HEK293 (cell line): ENCODE results near the gene LRRC26.

Source experiments
- CTCF ChIA-PET: fragments of 350-600 bp; formaldehyde crosslinking; extraction: SDS; loops from one replicate; lab custom pipeline; 2021; ENCODE audit warnings: antibody characterized with exemption; lab: Yijun Ruan, JAX
- POLR2A ChIA-PET: fragments of 300-600 bp; formaldehyde crosslinking; extraction: SDS; loops from one replicate; lab custom pipeline; 2020; ENCODE audit warnings: antibody characterized with exemption, inconsistent platforms; lab: Yijun Ruan, JAX
- H3K27ac ChIP-seq: fragments of 200-500 bp; sonication (Bioruptor generic); 2 replicates; pipeline ENCODE4 v1.5.1; 2014; ENCODE audit warnings: low read depth, low read length, control low read depth, inconsistent platforms; ENCODE audit errors: extremely low read depth
- H3K36me3 ChIP-seq, 2 experiments: fragments of 200-500 bp in 1 of 2; sonication (Bioruptor generic) in 1 of 2; 1 replicate in 1 of 2; 2 replicates in 1 of 2; pipeline ENCODE4 v1.5.1; 2014 to 2017; ENCODE audit warnings: inconsistent platforms in 2 of 2, low read length in 2 of 2; ENCODE audit not compliant: control insufficient read depth in 2 of 2, insufficient read depth in 1 of 2
- H3K4me1 ChIP-seq: fragments of 200-500 bp; sonication (Bioruptor generic); 2 replicates; pipeline ENCODE4 v1.5.1; 2014; ENCODE audit warnings: mild to moderate bottlenecking, low read length, inconsistent platforms; ENCODE audit not compliant: control insufficient read depth, insufficient read depth
- H3K4me3 ChIP-seq: 2 replicates; pipeline ENCODE4 v1.5.1; 2011; ENCODE audit warnings: low read depth, mild to moderate bottlenecking, control low read depth, low read length, moderate library complexity
- H3K9me3 ChIP-seq: fragments of 200-500 bp; sonication (Bioruptor generic); 2 replicates; pipeline ENCODE4 v1.5.1; 2014; ENCODE audit warnings: low read depth, low read length, inconsistent platforms; ENCODE audit not compliant: control insufficient read depth, insufficient read depth
- GLIS1 ChIP-seq: fragments of 450-650 bp; formaldehyde crosslinking; IDR thresholded peaks from 2 replicates; pipeline ENCODE4 v1.5.1; 2016; ENCODE audit warnings: missing biosample characterization, missing genetic modification characterization
- KLF1 ChIP-seq: fragments of 450-650 bp; formaldehyde crosslinking; IDR thresholded peaks from 2 replicates; pipeline ENCODE4 v1.5.1; 2016; ENCODE audit warnings: missing biosample characterization, missing genetic modification characterization
- KLF8 ChIP-seq: fragments of 450-650 bp; formaldehyde crosslinking; IDR thresholded peaks from 2 replicates; pipeline ENCODE4 v1.5.1; 2016; ENCODE audit warnings: missing biosample characterization, missing genetic modification characterization
- PRDM1 ChIP-seq: fragments of 450-650 bp; formaldehyde crosslinking; IDR thresholded peaks from 2 replicates; pipeline ENCODE4; 2016; ENCODE audit warnings: missing biosample characterization, missing genetic modification characterization
- PRDM10 ChIP-seq: fragments of 450-650 bp; formaldehyde crosslinking; IDR thresholded peaks from 2 replicates; pipeline ENCODE4 v1.5.1; 2016; ENCODE audit warnings: missing biosample characterization, missing genetic modification characterization
- REST ChIP-seq: fragments of 450-650 bp; formaldehyde crosslinking; IDR thresholded peaks from 2 replicates; pipeline ENCODE4 v1.5.1; 2016; ENCODE audit warnings: missing biosample characterization, missing genetic modification characterization
- SETDB1 ChIP-seq: IDR thresholded peaks from one replicate; pipeline ENCODE4 v1.6.1; 2017; ENCODE audit warnings: mild to moderate bottlenecking, low read length, moderate library complexity, mixed read lengths; ENCODE audit not compliant: insufficient read length
- YY2 ChIP-seq: fragments of 450-650 bp; formaldehyde crosslinking; IDR thresholded peaks from 2 replicates; pipeline ENCODE4 v1.5.1; 2016; ENCODE audit warnings: missing biosample characterization, missing genetic modification characterization
- ZBTB11 ChIP-seq: fragments of 450-650 bp; formaldehyde crosslinking; conservative IDR thresholded peaks from 2 replicates; pipeline ENCODE4 v1.5.1; 2016; ENCODE audit warnings: low read depth, missing biosample characterization, missing genetic modification characterization
- ZNF114 ChIP-seq: fragments of 450-650 bp; formaldehyde crosslinking; IDR thresholded peaks from 2 replicates; pipeline ENCODE4 v1.5.0; 2017; ENCODE audit warnings: missing biosample characterization, missing genetic modification characterization
- ZNF2 ChIP-seq: fragments of 450-650 bp; formaldehyde crosslinking; IDR thresholded peaks from 2 replicates; pipeline ENCODE4 v1.5.1; 2016; ENCODE audit warnings: missing biosample characterization, missing genetic modification characterization
- ZNF335 ChIP-seq: fragments of 450-650 bp; formaldehyde crosslinking; conservative IDR thresholded peaks from 2 replicates; pipeline ENCODE4 v1.5.1; 2016; ENCODE audit warnings: missing biosample characterization, missing genetic modification characterization
- ZNF341 ChIP-seq: fragments of 450-650 bp; formaldehyde crosslinking; IDR thresholded peaks from 2 replicates; pipeline ENCODE4; 2016; ENCODE audit warnings: low read depth, missing biosample characterization, missing genetic modification characterization
- ZNF394 ChIP-seq: fragments of 450-650 bp; formaldehyde crosslinking; IDR thresholded peaks from 2 replicates; pipeline ENCODE4 v1.5.1; 2016; ENCODE audit warnings: missing biosample characterization, missing genetic modification characterization, mild to moderate bottlenecking, moderate library complexity, borderline replicate concordance
- ZNF416 ChIP-seq: fragments of 450-650 bp; formaldehyde crosslinking; IDR thresholded peaks from 2 replicates; pipeline ENCODE4 v1.5.1; 2016; ENCODE audit warnings: missing biosample characterization, missing genetic modification characterization
- ZNF580 ChIP-seq: fragments of 450-650 bp; formaldehyde crosslinking; IDR thresholded peaks from 2 replicates; pipeline ENCODE4 v1.5.1; 2016; ENCODE audit warnings: missing biosample characterization, missing genetic modification characterization
- ZNF600 ChIP-seq: fragments of 450-650 bp; formaldehyde crosslinking; IDR thresholded peaks from 2 replicates; pipeline ENCODE4 v1.5.1; 2016; ENCODE audit warnings: missing biosample characterization, missing genetic modification characterization
- ZNF658 ChIP-seq: fragments of 450-650 bp; formaldehyde crosslinking; IDR thresholded peaks from 2 replicates; pipeline ENCODE4; 2016; ENCODE audit warnings: missing biosample characterization, missing genetic modification characterization
- ZNF660 ChIP-seq: fragments of 450-650 bp; IDR thresholded peaks from 2 replicates; pipeline ENCODE4 v1.5.1; 2018; ENCODE audit warnings: missing biosample characterization, mild to moderate bottlenecking, missing genetic modification characterization
- ZNF704 ChIP-seq: fragments of 450-650 bp; formaldehyde crosslinking; IDR thresholded peaks from 2 replicates; pipeline ENCODE4 v1.5.1; 2016; ENCODE audit warnings: missing biosample characterization, missing genetic modification characterization
- ZNF76 ChIP-seq: fragments of 450-650 bp; formaldehyde crosslinking; IDR thresholded peaks from 2 replicates; pipeline ENCODE4; 2016; ENCODE audit warnings: low read depth, missing biosample characterization, missing genetic modification characterization, borderline replicate concordance
- ZXDB ChIP-seq: fragments of 450-650 bp; formaldehyde crosslinking; IDR thresholded peaks from 2 replicates; pipeline ENCODE4 v1.5.1; 2016; ENCODE audit warnings: missing biosample characterization, missing genetic modification characterization

The LRRC26 gene

GRCh38 chr9:137206602-137207001 is 36.8 kb upstream of the LRRC26 start (continued):
- no peak for TF ChIP-seq SETDB1
- no peak for TF ChIP-seq ZNF416 (tag by site-specific recombination)
- no peak for TF ChIP-seq ZNF114 (tag by site-specific recombination)
- TF ChIP-seq GLIS1 = no peak

GRCh38 chr9:137205126-137206069 is 35.5 kb upstream of the LRRC26 start, which contains the start of the genes NDOR1 and TMEM203:
TSS of gene NDOR1 (plus strand) at chr9:137205700. CDS start at chr9:137205778, 78 bp downstream.
TSS of gene TMEM203 (minus strand) at chr9:137205648. CDS start at chr9:137205414, 234 bp downstream.
- POLR2A ChIA-PET = interaction anchor here (0.7 to 16.6 kb wide), 9 partner anchors 16 to 476 kb away, joined by 3 to 304 read pairs (median 4); partner anchors contain the start of genes ANAPC2, CLIC3, CYSRT1 and RNF208
- peaks cover 10 to 30% of the 10 kb centered on the region in 2 experiments; a peak in 2 of 3 replicates for H3K36me3 ChIP-seq
- CTCF ChIA-PET = interaction anchor here (0.6 to 1.8 kb wide), 6 partner anchors 13 to 83 kb away, joined by 3 to 7 read pairs (median 5); partner anchors contain the start of gene RNF208
- no peak for TF ChIP-seq ZNF658
- TF ChIP-seq ZBTB11 (tag by site-specific recombination) = peak; percentile 97
- TF ChIP-seq ZXDB = peak; percentile 95
- TF ChIP-seq ZNF341 (tag by site-specific recombination) = 0 out of 2 replicates have a peak, but pooled peaks have one; percentile 9
- peak; percentile 62; the same call in 1 of the 2 replicates for TF ChIP-seq ZNF76
- TF ChIP-seq PRDM1 (tag by site-specific recombination) = no peak
- peak; percentile 82 for TF ChIP-seq YY2 (tag by site-specific recombination)
- TF ChIP-seq ZNF660 (tag by site-specific recombination) = peak; percentile 74
- TF ChIP-seq ZNF580 (tag by site-specific recombination) = peak; percentile 87
- TF ChIP-seq REST (tag by site-specific recombination) = peak; percentile 16; the same call in 1 of the 2 replicates
- peak; percentile 86 for TF ChIP-seq ZNF335
- peak; percentile 66; the same call in 1 of the 2 replicates for TF ChIP-seq ZNF2
- 0 out of 2 replicates have a peak, but pooled peaks have one; percentile 21 for TF ChIP-seq ZNF394
- TF ChIP-seq ZNF600 (tag by site-specific recombination) = peak; percentile 71
- peak; percentile 71 for TF ChIP-seq KLF8 (tag by site-specific recombination)
- peak; percentile 96 for TF ChIP-seq ZNF704 (tag by site-specific recombination)
- peak; percentile 33; the same call in 1 of the 2 replicates for TF ChIP-seq KLF1 (tag by site-specific recombination)
- peak; percentile 52 for TF ChIP-seq PRDM10 (tag by site-specific recombination)

More at GRCh38 chr9:137205126-137206069, 35.5 kb upstream of the LRRC26 start, which contains the start of the genes NDOR1 and TMEM203:
- Histone ChIP-seq H3K27ac (peak within 1 kb of the TSS; percentile 61; the same call in 1 of the 2 replicates), H3K9me3 (no peaks in the 10 kb centered on the region), H3K4me1 (peaks cover 7% of the 10 kb centered on the region), H3K4me3 (peak within 1 kb of the TSS; percentile 92)
